DMS153 treated with DMSO at 0.1 percent for 48 hours (cell line): ENCODE measurements around the gene FAM32A.

Source experiments
- DNase-seq: peaks from one replicate; lab custom pipeline; 2025; ENCODE audit not compliant: unreplicated experiment; lab: John Stamatoyannopoulos, UW

FAM32A gene

DNA sequence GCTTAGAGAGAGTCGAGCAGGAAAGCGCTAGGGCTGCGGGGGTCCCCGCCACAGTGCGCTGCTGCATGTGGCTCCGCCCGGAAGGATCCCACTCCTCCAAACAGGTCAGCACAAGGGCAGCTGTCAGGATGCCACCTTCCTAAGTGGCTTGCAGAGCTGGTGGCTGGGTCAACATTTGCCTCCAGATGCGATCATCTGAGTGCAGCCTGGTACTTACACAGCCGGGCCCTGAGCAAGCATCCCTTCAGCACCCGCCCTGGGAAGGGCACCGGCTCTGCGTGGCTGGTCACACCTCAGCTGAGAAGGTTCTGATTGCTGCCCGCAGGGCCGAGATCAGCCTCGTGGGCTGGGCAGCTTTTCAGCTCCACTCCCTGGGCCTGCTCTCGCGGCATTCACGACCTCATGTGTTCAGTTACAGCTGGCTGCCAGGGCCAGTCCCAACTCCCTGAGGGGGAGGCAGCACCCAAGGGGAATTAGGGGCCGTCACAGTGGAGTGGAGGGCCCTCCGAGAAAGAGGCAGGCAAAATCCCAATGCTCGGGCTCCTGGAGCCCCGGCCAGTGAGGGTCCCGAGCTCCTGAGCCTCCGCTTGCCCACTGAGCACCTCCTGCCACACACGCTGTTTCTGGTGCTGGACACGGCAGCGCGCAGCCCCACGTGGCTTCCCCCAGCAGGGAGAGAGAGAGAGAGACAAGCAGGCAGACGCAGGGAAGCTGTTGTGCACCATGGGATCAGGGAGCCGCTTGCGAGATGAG lies 39.3 kb downstream of the FAM32A start:
- no peak for DNase-seq

DNA sequence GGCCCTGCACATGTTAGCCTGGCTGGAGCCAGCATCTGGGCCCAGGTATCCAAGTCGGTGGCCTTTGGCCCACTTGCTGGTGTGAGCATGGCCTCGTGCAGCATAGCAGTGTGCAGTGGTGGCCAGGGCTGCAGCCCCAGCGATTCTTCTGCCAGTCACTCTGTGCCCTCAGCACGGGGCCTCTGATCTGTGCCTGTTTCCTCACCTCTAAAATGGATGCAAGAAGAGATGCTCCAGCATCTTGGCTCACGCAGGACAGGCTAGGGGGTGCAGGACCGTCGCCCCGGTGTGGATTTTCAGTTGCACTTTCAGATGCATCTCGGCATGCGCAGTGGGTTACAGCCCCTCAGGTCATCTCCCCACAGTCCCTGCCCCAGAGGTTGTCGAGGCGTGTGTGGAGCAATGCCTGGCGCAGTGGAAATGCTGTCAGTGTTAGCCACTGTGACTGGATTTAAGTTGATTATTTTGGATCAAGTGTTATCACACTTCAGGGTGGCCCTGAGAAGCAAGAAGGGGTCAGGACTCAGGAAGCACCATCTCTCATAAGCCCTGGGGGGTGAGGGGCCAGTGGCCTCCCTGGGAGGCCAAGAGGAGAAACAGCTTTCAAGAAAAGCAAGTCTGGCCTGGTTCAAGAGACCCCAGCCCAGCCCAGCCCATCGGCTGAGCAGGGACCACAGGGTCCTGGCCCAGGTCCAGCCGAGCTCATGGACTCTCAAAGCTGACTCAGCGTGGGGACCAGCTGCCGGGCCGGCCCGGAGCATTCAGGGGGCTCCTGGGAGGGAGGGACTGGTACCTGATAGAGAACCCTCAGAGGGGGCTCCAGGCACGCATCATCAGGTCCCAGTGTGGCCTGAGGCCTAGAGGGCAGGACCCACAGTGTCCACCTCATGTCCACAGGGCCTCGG lies 40.3 kb downstream of the FAM32A start:
- no peak for DNase-seq

DNA sequence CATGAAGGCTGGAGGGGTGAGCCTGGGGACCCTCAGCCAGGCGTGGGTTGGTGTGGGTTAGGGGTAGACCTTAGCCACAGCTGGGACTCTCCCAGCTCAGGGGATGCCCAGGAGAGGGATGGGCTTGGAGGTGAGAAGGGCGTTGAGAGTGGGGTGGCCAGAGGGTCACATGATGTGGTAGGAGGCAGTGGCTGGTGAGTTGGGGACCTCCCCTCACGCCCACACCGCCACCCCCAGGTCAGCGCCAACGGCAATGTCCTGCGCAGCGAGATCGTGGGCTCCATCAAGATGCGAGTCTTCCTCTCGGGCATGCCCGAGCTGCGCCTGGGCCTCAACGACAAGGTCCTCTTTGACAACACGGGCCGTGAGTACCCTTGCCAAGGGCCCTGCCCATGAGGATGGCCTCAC lies 41.0 kb downstream of the FAM32A start:
- DNase-seq, result no peak

DNA sequence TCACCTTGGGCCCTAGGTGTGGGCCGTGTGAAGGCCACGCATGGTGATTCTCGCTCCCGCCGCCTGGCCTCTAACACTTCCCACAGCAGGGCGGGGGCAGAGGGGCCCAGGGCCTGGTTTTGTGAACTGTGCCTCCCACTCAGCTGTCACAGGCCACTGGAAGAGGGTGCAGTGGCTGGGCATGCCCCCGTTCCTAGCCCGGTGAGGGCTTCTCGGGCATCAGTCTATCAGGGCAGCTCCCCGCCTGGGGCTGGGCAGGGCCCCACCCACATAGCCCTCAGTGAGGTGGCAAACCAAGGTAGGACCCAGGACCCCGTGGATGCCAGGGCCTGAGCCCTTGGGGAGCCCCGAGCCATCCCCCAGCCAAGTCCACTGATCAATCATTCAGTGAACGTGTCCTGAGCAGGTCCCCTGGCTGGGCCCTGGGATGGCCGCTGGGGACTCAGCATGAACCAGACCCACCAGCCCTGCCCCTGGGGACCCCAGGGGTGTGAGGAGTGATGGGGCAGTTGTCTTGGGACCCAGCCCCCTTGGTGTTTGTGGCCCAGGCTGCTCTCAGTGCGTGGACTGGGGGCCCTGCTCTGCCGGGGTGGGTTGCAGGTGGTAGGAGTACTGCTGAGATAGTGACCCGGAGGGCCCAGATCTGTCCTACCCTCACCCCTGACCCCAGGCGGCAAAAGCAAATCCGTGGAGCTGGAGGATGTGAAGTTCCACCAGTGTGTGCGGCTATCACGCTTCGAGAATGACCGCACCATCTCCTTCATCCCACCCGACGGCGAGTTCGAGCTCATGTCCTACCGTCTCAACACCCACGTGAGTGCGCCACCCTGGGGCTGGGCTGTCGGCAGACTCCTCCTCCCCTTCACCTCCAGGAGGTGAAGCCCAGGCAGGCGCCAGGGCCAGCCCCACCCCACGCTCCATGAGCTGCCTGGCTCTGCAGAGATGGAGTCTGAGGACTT lies 41.9 kb downstream of the FAM32A start:
- DNase-seq, result no peak

DNA sequence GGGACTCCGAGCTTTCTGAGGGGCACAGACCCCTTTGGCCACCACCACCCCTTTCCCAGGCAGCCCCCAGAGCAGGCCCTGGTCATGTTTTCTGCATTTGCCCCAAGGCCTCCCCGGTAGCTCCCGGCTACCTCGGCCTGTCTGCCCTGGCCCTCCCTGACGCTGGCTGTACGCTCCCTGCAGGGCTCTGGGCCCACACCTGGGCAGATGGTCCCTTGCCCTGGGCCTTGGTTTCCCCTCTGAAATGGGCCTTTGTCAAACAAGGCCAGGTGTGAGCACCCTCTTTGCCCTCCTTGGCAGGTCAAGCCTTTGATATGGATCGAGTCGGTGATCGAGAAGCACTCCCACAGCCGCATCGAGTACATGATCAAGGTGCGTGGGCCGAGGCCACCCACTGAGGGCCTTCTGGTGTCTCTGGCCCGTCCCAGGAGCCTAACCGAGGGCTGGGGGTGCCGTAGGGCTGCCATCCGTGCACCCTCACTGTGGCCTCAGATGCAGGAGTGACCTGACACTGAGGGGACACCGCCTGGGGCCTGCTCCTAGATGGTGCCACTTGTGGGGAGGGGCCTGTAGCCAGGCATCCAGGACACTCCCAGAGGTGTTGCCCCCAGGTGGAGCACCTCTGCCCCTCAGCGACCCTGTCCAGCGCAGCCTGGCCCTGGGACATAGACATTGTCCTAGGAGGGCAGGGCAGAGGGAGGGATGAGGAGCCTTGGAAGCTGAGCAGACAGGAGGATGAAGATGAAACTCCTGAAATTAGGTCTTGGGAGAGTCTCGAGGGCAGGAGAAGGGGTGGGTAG lies 42.8 kb downstream of the FAM32A start:
- no peak for DNase-seq

DNA sequence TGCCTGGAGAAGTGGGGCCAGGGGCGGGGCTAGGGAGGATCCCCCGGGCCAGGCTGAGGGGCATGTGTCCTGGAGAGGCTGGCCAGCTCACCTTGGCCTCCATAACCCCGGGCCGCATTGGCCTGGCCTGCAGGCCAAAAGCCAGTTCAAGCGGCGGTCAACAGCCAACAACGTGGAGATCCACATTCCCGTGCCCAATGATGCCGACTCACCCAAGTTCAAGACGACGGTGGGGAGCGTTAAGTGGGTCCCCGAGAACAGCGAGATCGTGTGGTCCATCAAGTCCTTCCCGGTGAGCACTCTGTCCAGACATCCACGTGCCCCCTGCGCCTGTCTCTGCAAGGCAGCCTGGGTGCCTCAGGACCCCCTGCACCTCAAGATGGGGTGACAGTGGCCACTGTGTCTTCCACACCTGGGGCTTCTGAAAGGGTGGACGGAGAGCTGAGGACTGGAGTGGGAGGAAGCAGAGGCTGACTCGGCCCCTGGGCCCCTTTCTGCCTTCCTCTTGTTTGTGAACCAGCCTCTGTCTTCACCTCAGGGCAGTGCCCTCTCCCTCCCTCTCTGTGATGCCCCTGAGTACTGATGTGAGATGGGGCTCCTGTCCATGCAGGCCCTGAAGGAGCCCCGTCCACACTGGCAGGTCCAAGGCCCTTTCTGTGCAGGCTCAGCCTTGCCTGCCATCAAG lies 43.6 kb downstream of the FAM32A start:
- no peak for DNase-seq

DNA sequence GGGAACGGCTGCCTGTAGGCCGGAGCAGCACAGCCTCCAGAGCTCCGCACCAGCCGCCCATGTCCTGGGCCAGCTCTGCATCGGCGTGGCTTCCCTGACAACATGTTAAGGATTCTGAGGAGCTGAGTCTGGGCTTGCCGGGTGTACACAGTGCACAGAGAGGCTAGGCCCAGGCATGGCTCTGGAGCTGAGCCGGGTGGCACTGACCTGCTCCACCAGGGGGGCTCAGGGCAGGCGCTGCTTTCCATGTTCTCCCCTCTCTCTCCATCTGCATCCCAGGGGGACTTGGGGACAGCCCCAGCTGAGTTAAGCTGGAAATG lies 44.1 kb downstream of the FAM32A start:
- DNase-seq, result no peak

DNA sequence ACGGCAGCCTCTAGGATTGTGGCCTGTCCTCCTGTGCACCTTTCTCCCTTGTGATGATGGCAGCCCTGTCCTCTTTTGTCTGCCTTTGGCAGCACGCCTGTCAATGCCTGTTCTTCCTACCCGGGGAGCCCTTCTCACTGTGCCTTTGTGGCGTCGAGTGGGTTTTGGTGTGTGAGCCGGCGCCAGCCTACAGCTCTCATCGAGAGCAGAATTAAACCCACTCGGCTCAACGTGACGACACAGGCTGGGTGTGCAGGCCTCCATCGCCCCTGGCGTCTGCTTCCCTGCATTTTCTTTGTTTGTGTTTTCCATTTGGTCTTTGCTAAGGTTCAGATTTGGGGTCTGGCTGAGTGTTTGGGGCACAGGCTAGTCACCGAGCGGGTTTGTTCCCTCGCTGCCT lies 46.9 kb downstream of the FAM32A start:
- no peak for DNase-seq

DNA sequence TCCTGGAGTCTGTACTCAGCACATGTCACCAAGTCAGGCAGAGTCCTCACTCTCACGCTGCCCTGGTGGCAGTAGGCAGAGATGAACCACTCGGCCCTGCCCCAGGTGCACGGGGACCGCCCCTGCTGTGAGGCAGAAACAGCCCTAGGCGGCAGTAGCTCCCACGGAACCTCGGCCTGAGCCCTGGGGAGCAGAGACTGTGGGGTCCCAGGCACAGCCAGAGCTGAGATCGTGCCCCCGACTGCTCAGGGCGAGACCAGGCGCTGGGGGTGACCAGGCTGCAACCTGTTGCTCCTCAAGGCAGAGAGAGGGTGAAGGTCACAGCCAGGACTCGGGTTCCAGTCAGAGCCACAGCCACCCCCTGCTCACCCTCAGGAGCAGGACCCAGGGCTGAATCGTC lies 47.4 kb downstream of the FAM32A start:
- DNase-seq, result no peak

DNA sequence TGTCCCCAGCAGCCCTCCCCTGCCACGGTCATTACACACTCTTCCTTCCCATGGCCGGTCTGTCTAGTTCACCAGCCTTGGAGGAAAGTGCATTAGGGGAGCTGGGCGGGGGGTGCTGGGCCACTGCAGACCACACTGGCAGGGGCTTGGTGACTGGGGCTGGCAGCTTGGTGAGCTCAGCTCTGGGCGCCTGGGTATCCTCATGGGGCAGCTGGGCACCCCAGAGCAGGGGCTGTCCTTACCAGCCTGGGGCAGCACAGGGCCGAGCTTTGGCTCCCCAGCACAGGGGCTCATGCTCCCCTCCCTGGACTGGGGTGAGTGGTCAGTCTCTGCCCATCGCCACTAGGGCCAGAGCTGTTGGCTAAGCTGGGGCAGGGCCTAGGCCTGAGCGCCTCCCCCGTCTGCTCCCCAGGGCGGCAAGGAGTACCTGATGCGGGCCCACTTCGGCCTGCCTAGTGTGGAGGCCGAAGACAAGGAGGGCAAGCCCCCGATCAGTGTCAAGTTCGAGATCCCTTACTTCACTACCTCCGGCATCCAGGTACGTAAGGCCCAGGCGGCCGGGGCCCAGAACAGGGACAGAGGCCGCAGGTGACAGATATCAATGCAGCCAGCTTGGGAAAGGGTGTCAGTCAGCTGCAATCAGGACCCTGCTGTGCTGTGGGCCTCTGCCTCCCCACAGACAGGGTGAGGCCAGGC lies 48.0 kb downstream of the FAM32A start:
- no peak for DNase-seq

DNA sequence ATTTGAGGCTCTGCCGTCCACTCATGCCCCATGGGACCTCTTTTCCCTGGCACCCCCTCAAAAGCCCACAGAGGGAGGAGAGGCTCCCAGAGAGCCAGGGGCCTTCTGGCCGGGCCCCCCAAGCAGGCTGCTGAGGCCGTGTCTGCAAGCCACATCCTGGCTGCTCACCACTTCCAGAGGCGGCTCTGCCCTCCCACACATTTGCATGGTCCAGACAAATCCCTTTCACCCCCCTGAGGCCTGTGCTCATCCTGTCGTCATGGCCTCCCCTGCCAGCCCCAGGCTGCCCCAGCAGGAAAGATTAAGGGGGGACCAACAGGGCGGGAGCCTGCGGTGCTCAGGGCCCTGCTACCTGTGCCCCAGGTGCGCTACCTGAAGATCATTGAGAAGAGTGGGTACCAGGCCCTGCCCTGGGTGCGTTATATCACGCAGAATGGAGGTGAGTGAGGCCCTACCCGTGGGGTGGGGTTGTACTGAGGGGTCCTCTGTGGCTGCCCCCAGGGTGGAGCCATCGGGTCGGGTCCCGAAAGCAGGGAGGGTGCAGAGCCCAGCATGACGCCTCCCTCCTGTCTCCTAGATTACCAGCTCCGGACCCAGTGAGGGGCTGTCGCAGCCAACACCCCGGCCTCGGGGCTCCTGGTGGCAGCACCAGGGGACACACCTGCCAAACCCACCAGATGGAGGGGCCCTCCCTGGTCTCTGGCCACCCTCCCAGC lies 48.8 kb downstream of the FAM32A start:
- DNase-seq, result no peak

DNA sequence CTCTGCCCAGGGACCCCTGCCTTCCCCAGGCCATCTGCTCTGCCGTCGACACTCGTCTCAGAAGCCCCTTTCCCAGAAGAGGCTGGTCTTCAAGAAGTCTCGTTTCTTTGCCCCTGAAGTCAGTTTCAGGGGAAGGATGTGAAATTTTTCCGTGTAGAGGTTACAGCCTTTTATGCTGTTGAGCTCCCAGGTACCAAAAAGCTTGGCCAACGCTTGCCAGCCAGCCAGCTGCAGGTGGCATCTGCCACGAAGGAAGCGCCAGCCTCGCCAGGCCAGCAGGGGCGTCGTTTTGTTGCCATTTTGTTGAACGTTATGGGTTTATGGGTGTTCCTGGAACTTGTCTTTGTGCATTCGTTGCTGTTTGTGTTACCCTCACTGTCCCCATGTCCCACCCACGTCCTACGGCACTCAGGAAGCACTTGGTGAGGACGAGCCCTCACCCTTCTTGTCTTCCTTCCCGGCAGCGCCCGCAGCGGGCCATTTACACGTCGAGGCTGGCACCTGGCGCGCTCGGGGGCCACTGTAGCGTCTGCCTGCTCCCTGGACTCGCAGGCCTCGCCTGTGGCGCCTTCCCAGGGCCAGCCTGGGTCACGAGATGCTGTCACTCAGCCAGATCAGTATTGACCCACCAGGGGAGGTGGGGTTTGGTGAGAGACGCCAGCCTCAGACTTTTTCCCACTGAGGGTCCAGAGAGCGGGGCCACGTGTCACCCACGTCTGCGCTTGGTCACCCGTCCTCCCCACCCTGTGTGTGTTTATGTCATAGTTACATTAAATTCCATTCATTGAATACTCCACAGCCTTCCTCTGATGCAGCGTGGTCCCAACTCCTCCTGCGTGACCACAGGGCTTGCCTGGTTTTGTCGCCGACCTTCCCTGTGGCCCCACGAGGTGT lies 49.6 kb downstream of the FAM32A start:
- no peak for DNase-seq

DNA sequence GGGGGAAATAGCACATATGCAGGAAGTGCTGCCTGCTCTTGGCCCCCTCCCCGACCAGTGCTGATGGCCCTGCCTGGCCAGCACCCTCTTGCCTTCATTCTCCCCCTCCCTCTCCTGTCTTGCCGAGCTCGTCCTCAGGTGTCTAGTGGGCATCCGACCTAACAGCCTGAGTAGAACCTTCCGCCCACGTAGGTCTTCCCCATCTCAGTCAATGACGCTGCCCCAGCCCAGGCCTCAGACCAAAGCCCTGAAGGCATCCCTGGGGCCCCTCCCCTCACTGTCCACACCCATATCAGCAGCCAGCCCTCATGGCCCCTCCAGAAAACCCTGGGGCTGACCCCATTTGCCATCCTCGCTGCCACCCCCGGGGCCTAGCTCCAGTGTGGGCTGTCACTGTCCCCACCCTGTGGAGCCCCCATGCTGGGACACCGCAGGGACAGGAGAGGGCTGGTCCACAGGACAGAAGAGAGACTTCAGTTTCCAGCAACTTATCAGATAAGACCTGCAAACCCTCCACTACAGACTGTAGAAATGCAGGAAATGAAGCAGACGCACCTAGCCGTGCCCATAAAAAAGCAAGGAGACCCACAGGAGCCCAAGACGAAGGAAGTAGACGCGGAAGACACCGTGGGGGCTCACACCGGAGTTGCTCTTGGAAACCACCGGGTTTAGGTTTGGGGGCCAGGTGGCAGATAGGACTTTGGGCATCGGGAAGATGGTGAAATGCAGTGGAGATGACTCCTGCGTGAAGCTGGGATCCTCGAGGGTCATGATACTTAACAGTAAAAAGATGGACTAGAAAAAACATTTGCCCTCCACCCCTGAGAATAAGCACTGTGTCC lies 50.8 kb downstream of the FAM32A start:
- no peak for DNase-seq
